Measurements from ENCODE around the gene PTPRF.

GRCh38 chr1:43542527-43543458 lies 12.1 kb downstream of the PTPRF start:
- TF ChIP-seq CTCF (IDR thresholded peaks at IDR 0.05; ENCODE audit: low read depth, low read length), result no peak
- no peak for TF ChIP-seq EZH2phosphoT487 (IDR thresholded peaks at IDR 0.05; ENCODE audit: low read depth)

Measured in OCI-LY3 (cell line).